HG02763 (cell line): Measurements from ENCODE around the gene COX6A2.

Experiments
- ATAC-seq: cut with Tn5 transposase; IDR thresholded peaks from one replicate; pipeline ENCODE4 v1.9.1; 2021; ENCODE audit warnings: mild to moderate bottlenecking, moderate library complexity; ENCODE audit not compliant: unreplicated experiment

Gene COX6A2

GRCh38 chr16:31411024-31411844 is 16.9 kb downstream of the COX6A2 start:
- ATAC-seq, result no peak

GRCh38 chr16:31410082-31410481 is 18.1 kb downstream of the COX6A2 start:
- no peak for ATAC-seq

- ATAC-seq, result no peak
Measured at GRCh38 chr16:31409433-31409832, 18.7 kb downstream of the COX6A2 start.

- ATAC-seq, result no peak
Measured at GRCh38 chr16:31407406-31407805, 20.8 kb downstream of the COX6A2 start.

- ATAC-seq, result no peak
Measured at GRCh38 chr16:31404353-31405064, 23.7 kb downstream of the COX6A2 start.

- ATAC-seq, result no peak
Measured at GRCh38 chr16:31403590-31404352, 24.4 kb downstream of the COX6A2 start.

GRCh38 chr16:31402687-31403086 is 25.5 kb downstream of the COX6A2 start:
- no peak for ATAC-seq

- no peak for ATAC-seq
Measured at GRCh38 chr16:31401436-31401835, 26.7 kb downstream of the COX6A2 start.

- no peak for ATAC-seq
Measured at GRCh38 chr16:31400191-31400590, 28.0 kb downstream of the COX6A2 start.

- ATAC-seq, result no peak
Measured at GRCh38 chr16:31397701-31398100, 30.5 kb downstream of the COX6A2 start.

- ATAC-seq, result no peak
Measured at GRCh38 chr16:31397096-31397660, 31.0 kb downstream of the COX6A2 start.

GRCh38 chr16:31395647-31396046 is 32.5 kb downstream of the COX6A2 start:
- ATAC-seq, result no peak

- ATAC-seq, result no peak
Measured at GRCh38 chr16:31393056-31393455, 35.1 kb downstream of the COX6A2 start, which contains the start of gene ITGAD. TSS of gene ITGAD (plus strand) at chr16:31393335. CDS start at chr16:31393361, 26 bp downstream.

GRCh38 chr16:31390504-31391041 is 37.6 kb downstream of the COX6A2 start:
- no peak for ATAC-seq

- ATAC-seq, result no peak
Measured at GRCh38 chr16:31388535-31388934, 39.6 kb downstream of the COX6A2 start.

- no peak for ATAC-seq
Measured at GRCh38 chr16:31386157-31386984, 41.8 kb downstream of the COX6A2 start.

GRCh38 chr16:31385680-31386079 is 42.5 kb downstream of the COX6A2 start:
- no peak for ATAC-seq

GRCh38 chr16:31382485-31383161 is 45.5 kb downstream of the COX6A2 start:
- ATAC-seq, result no peak

- ATAC-seq, result no peak
Measured at GRCh38 chr16:31380201-31380600, 48.0 kb downstream of the COX6A2 start.
